GM19372 (cell line): ENCODE measurements around the gene NRP1.

ENCODE experiments used
- ATAC-seq: cut with Tn5 transposase; IDR thresholded peaks from one replicate; pipeline ENCODE4 v1.9.1; 2021; ENCODE audit warnings: mild to moderate bottlenecking, low read depth, moderate library complexity; ENCODE audit not compliant: unreplicated experiment

The NRP1 gene

GRCh38 chr10:33352175-33352574 is 17.7 kb upstream of the NRP1 start:
- no peak for ATAC-seq

- ATAC-seq, result no peak
Observed at GRCh38 chr10:33350041-33350440, 15.6 kb upstream of the NRP1 start.

GRCh38 chr10:33349268-33349667 is 14.8 kb upstream of the NRP1 start:
- no peak for ATAC-seq

- ATAC-seq, result no peak
Observed at GRCh38 chr10:33347211-33347610, 12.7 kb upstream of the NRP1 start.

GRCh38 chr10:33345236-33345635 is 10.8 kb upstream of the NRP1 start:
- ATAC-seq, result no peak

- ATAC-seq, result no peak
Observed at GRCh38 chr10:33344676-33345075, 10.2 kb upstream of the NRP1 start.

- no peak for ATAC-seq
Observed at GRCh38 chr10:33341637-33342036, 7.2 kb upstream of the NRP1 start.

GRCh38 chr10:33337326-33337957 is 3.0 kb upstream of the NRP1 start:
- no peak for ATAC-seq

GRCh38 chr10:33336582-33337325 is 2.3 kb upstream of the NRP1 start:
- ATAC-seq, result no peak

- ATAC-seq, result no peak
Observed at GRCh38 chr10:33335801-33336581, 1.5 kb upstream of the NRP1 start.

- ATAC-seq, result no peak
Observed at GRCh38 chr10:33335551-33335800, 1.0 kb upstream of the NRP1 start.

GRCh38 chr10:33334805-33335550 is 511 bp upstream of the NRP1 start:
- no peak for ATAC-seq

GRCh38 chr10:33333260-33334101 is 986 bp downstream of the NRP1 start:
- no peak for ATAC-seq

- no peak for ATAC-seq
Observed at GRCh38 chr10:33332183-33333065, 2.0 kb downstream of the NRP1 start.

- ATAC-seq, result no peak
Observed at GRCh38 chr10:33331379-33331694, 3.1 kb downstream of the NRP1 start.

- no peak for ATAC-seq
Observed at GRCh38 chr10:33330543-33331378, 3.7 kb downstream of the NRP1 start.

- ATAC-seq, result no peak
Observed at GRCh38 chr10:33329178-33329577, 5.3 kb downstream of the NRP1 start.

GRCh38 chr10:33328253-33328652 is 6.2 kb downstream of the NRP1 start:
- ATAC-seq, result no peak

GRCh38 chr10:33327751-33328150 is 6.7 kb downstream of the NRP1 start:
- no peak for ATAC-seq
